Measurements from ENCODE around the gene GCC2.
"Not testable (repeated sequence)": the region's sequence is repeated elsewhere in the genome, so short reads cannot be mapped to it uniquely, and the experiment has no call there.

GCC2 gene

GRCh38 chr2:108448678-108449409, at the start of gene GCC2:
TSS of gene GCC2 (plus strand) at chr2:108449206. CDS start at chr2:108449275, 69 bp downstream.
- DNase-seq, result peak; percentile 69

- DNase-seq, result no peak
Measured at GRCh38 chr2:108399479-108399878, 49.5 kb upstream of the GCC2 start.

GRCh38 chr2:108401800-108402199, 47.2 kb upstream of the GCC2 start:
- DNase-seq, result no peak

GRCh38 chr2:108403494-108403893, 45.5 kb upstream of the GCC2 start:
- no peak for DNase-seq

- no peak for DNase-seq
Measured at GRCh38 chr2:108404784-108405397, 44.1 kb upstream of the GCC2 start.

GRCh38 chr2:108407864-108408729, 40.9 kb upstream of the GCC2 start:
- DNase-seq, result no peak

GRCh38 chr2:108409768-108410167, 39.2 kb upstream of the GCC2 start:
- DNase-seq, result no peak

- no peak for DNase-seq
Measured at GRCh38 chr2:108412995-108413710, 35.9 kb upstream of the GCC2 start.

GRCh38 chr2:108413711-108414095, 35.3 kb upstream of the GCC2 start:
- DNase-seq, result no peak

- no peak for DNase-seq
Measured at GRCh38 chr2:108414256-108414876, 34.6 kb upstream of the GCC2 start.

- no peak for DNase-seq
Measured at GRCh38 chr2:108414945-108415344, 34.1 kb upstream of the GCC2 start.

GRCh38 chr2:108417254-108417653, 31.8 kb upstream of the GCC2 start:
- no peak for DNase-seq

- DNase-seq, result no peak
Measured at GRCh38 chr2:108418416-108418815, 30.6 kb upstream of the GCC2 start.

GRCh38 chr2:108423067-108423466, 25.9 kb upstream of the GCC2 start:
- no peak for DNase-seq

GRCh38 chr2:108423502-108424251, 25.3 kb upstream of the GCC2 start:
- DNase-seq, result no peak

GRCh38 chr2:108428286-108429009, 20.6 kb upstream of the GCC2 start:
- no peak for DNase-seq

GRCh38 chr2:108435578-108435977, 13.4 kb upstream of the GCC2 start:
- DNase-seq, result not testable (repeated sequence)

- no peak for DNase-seq
Measured at GRCh38 chr2:108436976-108437375, 12.0 kb upstream of the GCC2 start.

- DNase-seq, result no peak
Measured at GRCh38 chr2:108441712-108442111, 7.3 kb upstream of the GCC2 start.

GRCh38 chr2:108444941-108445840, 3.8 kb upstream of the GCC2 start:
- no peak for DNase-seq
